ENCODE data around the gene ARHGAP32.
A peak's percentile ranks its signal among the peaks of the same experiment; 100 is the strongest.
"Not testable (repeated sequence)": the region's sequence is repeated elsewhere in the genome, so short reads cannot be mapped to it uniquely, and the experiment has no call there.

ARHGAP32 gene

GRCh38 chr11:128928400-128928799 lies 263.7 kb downstream of the ARHGAP32 start:
- peak; percentile 56 for DNase-seq

- no peak for DNase-seq
Observed at GRCh38 chr11:128927683-128928336, 264.3 kb downstream of the ARHGAP32 start.

- DNase-seq = no peak
Observed at GRCh38 chr11:128927108-128927461, 265.0 kb downstream of the ARHGAP32 start.

- DNase-seq = no peak
Observed at GRCh38 chr11:128926437-128927107, 265.6 kb downstream of the ARHGAP32 start.

- no peak for DNase-seq
Observed at GRCh38 chr11:128926000-128926399, 266.1 kb downstream of the ARHGAP32 start.

GRCh38 chr11:128925250-128925600 lies 266.9 kb downstream of the ARHGAP32 start:
- no peak for DNase-seq

GRCh38 chr11:128924510-128925249 lies 267.4 kb downstream of the ARHGAP32 start:
- no peak for DNase-seq

GRCh38 chr11:128924104-128924503 lies 268.0 kb downstream of the ARHGAP32 start:
- DNase-seq = no peak

- peak; percentile 87 for DNase-seq
Observed at GRCh38 chr11:128921793-128922192, 270.3 kb downstream of the ARHGAP32 start.

GRCh38 chr11:128920666-128921065 lies 271.5 kb downstream of the ARHGAP32 start:
- DNase-seq = no peak

- not testable (repeated sequence) for DNase-seq
Observed at GRCh38 chr11:128919635-128920034, 272.5 kb downstream of the ARHGAP32 start.

- DNase-seq = peak; percentile 84
Observed at GRCh38 chr11:128919216-128919615, 272.9 kb downstream of the ARHGAP32 start.

- peak; percentile 61 for DNase-seq
Observed at GRCh38 chr11:128917144-128917724, 274.9 kb downstream of the ARHGAP32 start.

GRCh38 chr11:128916681-128917080 lies 275.4 kb downstream of the ARHGAP32 start:
- no peak for DNase-seq

GRCh38 chr11:128916037-128916572 lies 276.0 kb downstream of the ARHGAP32 start:
- no peak for DNase-seq

- DNase-seq = no peak
Observed at GRCh38 chr11:128915149-128915521, 277.0 kb downstream of the ARHGAP32 start.

All from inflammatory macrophage treated with lipopolysaccharide for 4 hours (primary cell).